ENCODE measurements around the gene FIBIN.
"Not testable (repeated sequence)": the region's sequence is repeated elsewhere in the genome, so short reads cannot be mapped to it uniquely, and the experiment has no call there.

Gene FIBIN

GRCh38 chr11:26977209-26977608 lies 16.7 kb upstream of the FIBIN start:
- not testable (repeated sequence) for DNase-seq (ENCODE audit: low read depth)

GRCh38 chr11:26983645-26984044 lies 10.3 kb upstream of the FIBIN start:
- DNase-seq (ENCODE audit: low read depth), result no peak

GRCh38 chr11:26985470-26985869 lies 8.4 kb upstream of the FIBIN start:
- DNase-seq (ENCODE audit: low read depth), result no peak

- DNase-seq (ENCODE audit: low read depth), result no peak
Measured at GRCh38 chr11:26985943-26986342, 8.0 kb upstream of the FIBIN start.

GRCh38 chr11:26987272-26987671 lies 6.6 kb upstream of the FIBIN start:
- DNase-seq (ENCODE audit: low read depth), result no peak

GRCh38 chr11:26987731-26988130 lies 6.2 kb upstream of the FIBIN start:
- DNase-seq (ENCODE audit: low read depth), result no peak

GRCh38 chr11:26992031-26992541 lies 1.8 kb upstream of the FIBIN start:
- no peak for DNase-seq (ENCODE audit: low read depth)

GRCh38 chr11:26994631-26995095 lies 751 bp downstream of the FIBIN start:
- no peak for DNase-seq (ENCODE audit: low read depth)

- no peak for DNase-seq (ENCODE audit: low read depth)
Measured at GRCh38 chr11:26995701-26996460, 2.0 kb downstream of the FIBIN start.

GRCh38 chr11:26997378-26997777 lies 3.5 kb downstream of the FIBIN start:
- DNase-seq (ENCODE audit: low read depth), result no peak

- DNase-seq (ENCODE audit: low read depth), result not testable (repeated sequence)
Measured at GRCh38 chr11:27001136-27001730, 7.3 kb downstream of the FIBIN start.

- DNase-seq (ENCODE audit: low read depth), result no peak
Measured at GRCh38 chr11:27002431-27002830, 8.5 kb downstream of the FIBIN start.

GRCh38 chr11:27002838-27003237 lies 8.9 kb downstream of the FIBIN start:
- DNase-seq (ENCODE audit: low read depth), result no peak

- DNase-seq (ENCODE audit: low read depth), result no peak
Measured at GRCh38 chr11:27004103-27004502, 10.2 kb downstream of the FIBIN start.

GRCh38 chr11:27008811-27009535 lies 15.1 kb downstream of the FIBIN start:
- DNase-seq (ENCODE audit: low read depth), result no peak

GRCh38 chr11:27011560-27012233 lies 17.8 kb downstream of the FIBIN start:
- DNase-seq (ENCODE audit: low read depth), result no peak

- DNase-seq (ENCODE audit: low read depth), result no peak
Measured at GRCh38 chr11:27012234-27012921, 18.5 kb downstream of the FIBIN start.

GRCh38 chr11:27013781-27014361 lies 20.0 kb downstream of the FIBIN start:
- no peak for DNase-seq (ENCODE audit: low read depth)

GRCh38 chr11:27018902-27019529 lies 25.1 kb downstream of the FIBIN start:
- no peak for DNase-seq (ENCODE audit: low read depth)

GRCh38 chr11:27020751-27021150 lies 26.8 kb downstream of the FIBIN start:
- no peak for DNase-seq (ENCODE audit: low read depth)

Measured in stimulated activated CD4-positive, alpha-beta T cell treated with anti-CD3 and anti-CD28 coated beads, Interleukin-2, amount 100 ng/mL, for 4 hours (primary cell).